SK-N-SH treated with all-trans-retinoic acid at 6 μM for 48 hours (cell line): ENCODE results near the gene FREM2.

ENCODE experiments used
- PATZ1 ChIP-seq: fragments of 250-450 bp; sonication (Bioruptor Pico); IDR thresholded peaks from 2 replicates; pipeline ENCODE4 v1.8.0; 2020; ENCODE audit warnings: mild to moderate bottlenecking, moderate library complexity, borderline replicate concordance
- TSHZ2 ChIP-seq: fragments of 250-450 bp; sonication (Bioruptor Pico); IDR thresholded peaks from 2 replicates; pipeline ENCODE4 v1.5.0; 2020; ENCODE audit warnings: mild to moderate bottlenecking, moderate library complexity
- ZNF70 ChIP-seq: fragments of 450-650 bp; formaldehyde crosslinking; IDR thresholded peaks from 2 replicates; pipeline ENCODE4 v1.5.0; 2020; ENCODE audit warnings: mild to moderate bottlenecking, moderate library complexity

- no peak for TF ChIP-seq TSHZ2 (CRISPR knock-in tag)
- TF ChIP-seq ZNF70 (CRISPR knock-in tag): no peak
- no peak for TF ChIP-seq PATZ1
Measured at GRCh38 chr13:38781539-38781938, 94.7 kb downstream of the FREM2 start.
